Neural progenitor cell (in vitro differentiated cells): ENCODE results near the gene G3BP2. TPM values are rescaled to one million over a fixed set of nuclear protein-coding genes. Genes with fewer than 3 reads are reported as not detected.

Source experiments
- DNase-seq: peaks from one replicate; pipeline ENCODE4 v3.0.0-alpha.2; 2016; ENCODE audit warnings: low spot score
- H2AFZ ChIP-seq: fragments of 200-600 bp; sonication (generic); replicated peaks from 2 replicates; pipeline ENCODE4 v1.6.1; 2016; ENCODE audit warnings: antibody characterized with exemption
- H3F3A ChIP-seq: fragments of 200-600 bp; sonication (generic); 2 replicates; pipeline ENCODE4 v1.6.1; 2016; ENCODE audit warnings: antibody characterized with exemption, low read depth
- H3K27ac ChIP-seq: fragments of 200-600 bp; sonication (generic); 2 replicates; pipeline ENCODE4 v1.5.1; 2016; ENCODE audit warnings: mild to moderate bottlenecking
- H3K27me3 ChIP-seq: fragments of 200-600 bp; sonication (generic); 2 replicates; pipeline ENCODE4 v1.6.1; 2016; ENCODE audit warnings: mild to moderate bottlenecking, moderate library complexity
- H3K36me3 ChIP-seq: fragments of 200-600 bp; sonication (generic); 2 replicates; pipeline ENCODE4 v1.5.1; 2016
- H3K4me1 ChIP-seq: fragments of 200-600 bp; sonication (generic); 2 replicates; pipeline ENCODE4 v1.6.1; 2016; ENCODE audit warnings: mixed run types
- H3K4me2 ChIP-seq: fragments of 200-600 bp; sonication (generic); 2 replicates; pipeline ENCODE4 v1.6.1; 2016
- H3K4me3 ChIP-seq: fragments of 200-600 bp; sonication (generic); 2 replicates; pipeline ENCODE4 v1.5.1; 2016
- H3K79me2 ChIP-seq: fragments of 200-600 bp; sonication (generic); 2 replicates; pipeline ENCODE4 v1.6.1; 2016; ENCODE audit warnings: low read depth
- H3K9ac ChIP-seq: fragments of 200-600 bp; sonication (generic); 2 replicates; pipeline ENCODE4 v1.6.1; 2016
- H3K9me3 ChIP-seq: fragments of 200-600 bp; sonication (generic); 2 replicates; pipeline ENCODE4 v1.5.1; 2016; ENCODE audit warnings: low read depth
- H4K20me1 ChIP-seq: fragments of 200-600 bp; sonication (generic); 2 replicates; pipeline ENCODE4 v1.6.1; 2016; ENCODE audit warnings: low read depth
- H3K27ac Mint-ChIP-seq: 3 replicates; pipeline ENCODE4 v1.8.0; 2021; ENCODE audit warnings: mixed read lengths
- H3K27me3 Mint-ChIP-seq: 2 replicates; pipeline ENCODE4 v1.8.0; 2022; ENCODE audit warnings: low read depth, mild to moderate bottlenecking, inconsistent platforms, moderate library complexity, mixed read lengths; ENCODE audit not compliant: insufficient read depth
- H3K36me3 Mint-ChIP-seq: 3 replicates; pipeline ENCODE4 v1.8.0; 2021; ENCODE audit warnings: mixed read lengths
- H3K4me1 Mint-ChIP-seq: 3 replicates; pipeline ENCODE4 v1.8.0; 2021; ENCODE audit warnings: mixed read lengths
- H3K4me3 Mint-ChIP-seq: 3 replicates; pipeline ENCODE4 v1.8.0; 2021; ENCODE audit warnings: mild to moderate bottlenecking, moderate library complexity, mixed read lengths
- H3K9me3 Mint-ChIP-seq: 3 replicates; pipeline ENCODE4 v1.8.0; 2020; ENCODE audit warnings: mixed read lengths
- EZH2 ChIP-seq: fragments of 200-600 bp; sonication (generic); IDR thresholded peaks from 2 replicates; pipeline ENCODE4 v1.6.1; 2017; ENCODE audit warnings: antibody characterized with exemption, mild to moderate bottlenecking, moderate library complexity
- EZH2phosphoT487 ChIP-seq: fragments of 200-600 bp; sonication (generic); IDR thresholded peaks from 2 replicates; pipeline ENCODE4 v1.6.1; 2017; ENCODE audit warnings: antibody characterized with exemption
- total RNA-seq: library from RNA; depleted of rRNA; stranded (reverse); fragments of >200 nt; gene quantifications from 2 replicates; pipeline ENCODE4 v1.2.3, GENCODE V29; 2015; ENCODE audit warnings: low replicate concordance
- TF ChIP-seq, protein P1 (sequence below): fragments of 200-600 bp; sonication (generic); IDR thresholded peaks from 2 replicates; pipeline ENCODE4 v1.5.1; 2017; ENCODE audit warnings: antibody characterized with exemption, mild to moderate bottlenecking

The G3BP2 gene
- total RNA-seq, 1 donor from 2014 or later = 241 TPM

DNA sequence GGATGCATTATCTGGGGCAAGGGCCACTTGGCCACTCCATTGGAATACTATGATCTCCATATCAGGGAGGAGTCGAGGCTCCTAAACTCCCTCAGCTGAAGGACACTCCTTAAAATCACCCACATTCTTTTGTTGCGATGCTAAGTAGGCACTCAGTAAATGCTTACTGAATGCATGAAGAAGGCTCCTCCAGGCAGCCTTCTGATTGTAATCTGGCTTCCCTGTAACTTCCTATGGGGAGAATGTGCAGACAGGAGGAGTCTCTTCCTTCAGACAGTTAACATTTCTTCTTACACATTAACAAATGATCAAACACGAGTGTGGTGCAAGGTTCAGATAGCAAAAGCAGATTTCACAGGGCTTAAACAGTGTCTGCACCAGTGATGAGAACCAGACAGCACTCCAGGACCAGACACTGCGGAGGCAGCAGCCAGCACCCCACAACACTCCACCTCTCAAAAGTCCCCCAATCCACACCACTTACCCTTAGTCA lies 29.8 kb upstream of the G3BP2 start:
- peak overlapping the region; percentile 58 for H3K27ac ChIP-seq

DNA sequence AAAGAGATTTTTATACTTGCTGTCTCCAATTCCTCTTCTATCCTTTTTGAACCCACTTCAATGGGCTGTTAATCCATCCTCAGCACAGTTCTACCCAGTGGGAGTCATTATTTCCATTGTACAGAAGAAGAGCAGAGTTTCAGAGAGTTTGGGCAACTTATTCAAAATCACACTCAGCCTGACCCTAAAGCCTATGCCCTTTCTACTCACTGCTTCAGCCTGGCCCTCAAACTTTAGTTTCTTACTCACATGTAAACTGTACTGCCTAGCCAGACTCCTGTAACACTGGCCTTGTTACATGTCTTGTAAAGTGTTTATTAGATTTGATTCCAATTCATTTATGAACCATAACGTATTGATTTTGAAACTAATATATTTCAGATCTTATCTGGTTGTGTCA lies 26.1 kb upstream of the G3BP2 start:
- Histone ChIP-seq H3K27ac (peak overlapping the region; percentile 70), H4K20me1 (no peaks in the 10 kb centered on the region), H3F3A (peaks cover 6% of the 10 kb centered on the region), H3K9me3 (no peaks in the 10 kb centered on the region), H3K79me2 (peaks cover 60% of the 10 kb centered on the region), H3K4me1 (peaks cover 10% of the 10 kb centered on the region), H3K36me3 (no peaks in the 10 kb centered on the region), H2AFZ (no peak overlapping the region), H3K9ac (peak overlapping the region; percentile 52), H3K4me2 (peak overlapping the region; percentile 32), H3K4me3 (no peak overlapping the region), H3K27me3 (no peaks in the 10 kb centered on the region)
- Mint-ChIP-seq H3K4me1 (peaks cover 7% of the 10 kb centered on the region), H3K4me3 (no peak overlapping the region), H3K36me3 (no peaks in the 10 kb centered on the region), H3K27ac (no peak overlapping the region), H3K9me3 (no peaks in the 10 kb centered on the region), H3K27me3 (no peaks in the 10 kb centered on the region)
- TF ChIP-seq, protein P1, sequence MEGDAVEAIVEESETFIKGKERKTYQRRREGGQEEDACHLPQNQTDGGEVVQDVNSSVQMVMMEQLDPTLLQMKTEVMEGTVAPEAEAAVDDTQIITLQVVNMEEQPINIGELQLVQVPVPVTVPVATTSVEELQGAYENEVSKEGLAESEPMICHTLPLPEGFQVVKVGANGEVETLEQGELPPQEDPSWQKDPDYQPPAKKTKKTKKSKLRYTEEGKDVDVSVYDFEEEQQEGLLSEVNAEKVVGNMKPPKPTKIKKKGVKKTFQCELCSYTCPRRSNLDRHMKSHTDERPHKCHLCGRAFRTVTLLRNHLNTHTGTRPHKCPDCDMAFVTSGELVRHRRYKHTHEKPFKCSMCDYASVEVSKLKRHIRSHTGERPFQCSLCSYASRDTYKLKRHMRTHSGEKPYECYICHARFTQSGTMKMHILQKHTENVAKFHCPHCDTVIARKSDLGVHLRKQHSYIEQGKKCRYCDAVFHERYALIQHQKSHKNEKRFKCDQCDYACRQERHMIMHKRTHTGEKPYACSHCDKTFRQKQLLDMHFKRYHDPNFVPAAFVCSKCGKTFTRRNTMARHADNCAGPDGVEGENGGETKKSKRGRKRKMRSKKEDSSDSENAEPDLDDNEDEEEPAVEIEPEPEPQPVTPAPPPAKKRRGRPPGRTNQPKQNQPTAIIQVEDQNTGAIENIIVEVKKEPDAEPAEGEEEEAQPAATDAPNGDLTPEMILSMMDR = no peak
- TF ChIP-seq EZH2phosphoT487 (no peak), EZH2 (no peak)
- DNase-seq = peak; percentile 6

More for the DNA sequence above, 29.8 kb upstream of the G3BP2 start:
- peaks cover 25% of the 10 kb centered on the region for H3K4me1 ChIP-seq
- H3F3A ChIP-seq = peaks cover 27% of the 10 kb centered on the region
- TF ChIP-seq EZH2 = no peak
- TF ChIP-seq, protein P1 = no peak
- TF ChIP-seq EZH2phosphoT487 = no peak
- H3K79me2 ChIP-seq = peaks cover 62% of the 10 kb centered on the region
- H4K20me1 ChIP-seq = no peaks in the 10 kb centered on the region
- no peaks in the 10 kb centered on the region for H3K27me3 ChIP-seq
- H3K27ac Mint-ChIP-seq = no peak overlapping the region
- no peak for DNase-seq
- H3K36me3 ChIP-seq = no peaks in the 10 kb centered on the region
- no peak overlapping the region for H3K4me3 Mint-ChIP-seq
- H3K9me3 Mint-ChIP-seq = no peaks in the 10 kb centered on the region
- no peaks in the 10 kb centered on the region for H3K27me3 Mint-ChIP-seq
- H3K9ac ChIP-seq = no peak overlapping the region
- no peaks in the 10 kb centered on the region for H3K9me3 ChIP-seq
- H3K4me2 ChIP-seq = no peak overlapping the region
- H2AFZ ChIP-seq = no peak overlapping the region
- H3K4me3 ChIP-seq = no peak overlapping the region
- H3K36me3 Mint-ChIP-seq = no peaks in the 10 kb centered on the region
- H3K4me1 Mint-ChIP-seq = peaks cover 20% of the 10 kb centered on the region

DNA sequence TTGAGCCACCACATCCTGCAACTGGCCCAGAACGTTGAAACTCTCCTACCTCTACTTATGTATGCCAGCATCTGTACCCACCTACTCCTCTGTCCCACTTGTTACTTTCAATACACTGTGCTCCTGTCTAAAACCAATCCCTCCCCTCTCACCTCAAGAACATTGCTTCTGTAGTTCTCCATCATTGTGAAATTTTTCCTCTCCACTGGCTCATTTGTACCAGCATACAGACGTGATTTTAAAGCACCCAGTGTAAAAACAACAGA lies 25.7 kb upstream of the G3BP2 start:
- no peak for TF ChIP-seq EZH2phosphoT487
- no peak for TF ChIP-seq EZH2
- TF ChIP-seq, protein P1 = no peak
- no peaks in the 10 kb centered on the region for H3K27me3 ChIP-seq
- no peaks in the 10 kb centered on the region for H3K9me3 Mint-ChIP-seq
- H3K36me3 ChIP-seq = no peaks in the 10 kb centered on the region
- H3K27ac Mint-ChIP-seq = no peak overlapping the region
- H3K4me1 Mint-ChIP-seq = peaks cover 7% of the 10 kb centered on the region
- no peak overlapping the region for H3K4me3 ChIP-seq
- H2AFZ ChIP-seq = no peak overlapping the region
- peaks cover 10% of the 10 kb centered on the region for H3K4me1 ChIP-seq
- peak overlapping the region; percentile 70 for H3K27ac ChIP-seq
- no peaks in the 10 kb centered on the region for H3K9me3 ChIP-seq
- peaks cover 56% of the 10 kb centered on the region for H3K79me2 ChIP-seq
- peak overlapping the region; percentile 32 for H3K4me2 ChIP-seq
- no peaks in the 10 kb centered on the region for H4K20me1 ChIP-seq
- peaks cover 3% of the 10 kb centered on the region for H3K36me3 Mint-ChIP-seq
- H3K4me3 Mint-ChIP-seq = no peak overlapping the region
- peaks cover under 1% of the 10 kb centered on the region for H3K27me3 Mint-ChIP-seq
- H3F3A ChIP-seq = peaks cover 6% of the 10 kb centered on the region
- no peak for DNase-seq
- no peak overlapping the region for H3K9ac ChIP-seq
